NOMO-1 treated with DMSO at 0.1 percent for 48 hours (cell line): Measurements from ENCODE around the gene CYP27C1.

Experiments used
- DNase-seq: peaks from one replicate; lab custom pipeline; 2025; ENCODE audit not compliant: unreplicated experiment; lab: John Stamatoyannopoulos, UW

Gene CYP27C1

GRCh38 chr2:127155028-127155581 is 65.0 kb downstream of the CYP27C1 start:
- DNase-seq: no peak

GRCh38 chr2:127154396-127154795 is 65.7 kb downstream of the CYP27C1 start:
- no peak for DNase-seq

- no peak for DNase-seq
These were observed 66.4 kb downstream of the CYP27C1 start for GRCh38 chr2:127153691-127154158.

GRCh38 chr2:127150996-127151395 is 69.1 kb downstream of the CYP27C1 start:
- DNase-seq: no peak

GRCh38 chr2:127149384-127149783 is 70.7 kb downstream of the CYP27C1 start:
- DNase-seq: no peak

- DNase-seq: no peak
These were observed 73.1 kb downstream of the CYP27C1 start for GRCh38 chr2:127146820-127147502.

GRCh38 chr2:127146071-127146725 is 73.9 kb downstream of the CYP27C1 start:
- no peak for DNase-seq

GRCh38 chr2:127145280-127145895 is 74.7 kb downstream of the CYP27C1 start:
- no peak for DNase-seq

- no peak for DNase-seq
These were observed 76.0 kb downstream of the CYP27C1 start for GRCh38 chr2:127143841-127144782.

GRCh38 chr2:127142663-127143630 is 77.2 kb downstream of the CYP27C1 start:
- no peak for DNase-seq

GRCh38 chr2:127140538-127140937 is 79.6 kb downstream of the CYP27C1 start:
- DNase-seq: no peak

- no peak for DNase-seq
These were observed 80.3 kb downstream of the CYP27C1 start for GRCh38 chr2:127139766-127140165.

- DNase-seq: no peak
These were observed 81.8 kb downstream of the CYP27C1 start for GRCh38 chr2:127138281-127138680.

GRCh38 chr2:127137741-127138140 is 82.4 kb downstream of the CYP27C1 start:
- no peak for DNase-seq

- no peak for DNase-seq
These were observed 82.9 kb downstream of the CYP27C1 start for GRCh38 chr2:127137225-127137624.

- peak; percentile 50 for DNase-seq
These were observed 85.0 kb downstream of the CYP27C1 start for GRCh38 chr2:127134833-127135830.

- no peak for DNase-seq
These were observed 85.9 kb downstream of the CYP27C1 start for GRCh38 chr2:127134235-127134634.
